Keratinocyte (primary cell): ENCODE results near the gene POPDC2. TPM values are rescaled to one million over a fixed set of nuclear protein-coding genes. Genes with fewer than 3 reads are reported as not detected.
A peak's percentile ranks its signal among the peaks of the same experiment; 100 is the strongest.

Experiments used
- DNase-seq: peaks from one replicate; pipeline ENCODE4 v3.0.0-alpha.2; 2011; ENCODE audit warnings: low read depth, missing footprints, low spot score
- FAIRE-seq: peaks from 2 replicates; lab custom pipeline; 2011; peaks lifted over from hg19 to GRCh38; lab: Jason Lieb, UNC
- H2AFZ ChIP-seq: 2 replicates; pipeline ENCODE4 v1.6.0; 2012; ENCODE audit warnings: low read length, control low read depth, inconsistent platforms; ENCODE audit not compliant: control insufficient read depth
- H3K27ac ChIP-seq: 2 replicates; pipeline ENCODE4 v1.5.1; 2011; ENCODE audit warnings: low read length; ENCODE audit not compliant: control insufficient read depth, insufficient read depth
- H3K27me3 ChIP-seq: 3 replicates; pipeline ENCODE4 v1.6.0; 2011; ENCODE audit warnings: low read length; ENCODE audit not compliant: control insufficient read depth, insufficient read depth; ENCODE audit errors: extremely low read depth
- H3K36me3 ChIP-seq, 2 experiments: 2 replicates in 1 of 2; 3 replicates in 1 of 2; pipeline ENCODE4 v1.5.1; 2011; ENCODE audit warnings: low read length in 2 of 2, mild to moderate bottlenecking in 1 of 2; ENCODE audit not compliant: control insufficient read depth in 2 of 2, insufficient read depth in 2 of 2; ENCODE audit errors: extremely low read depth in 1 of 2
- H3K4me1 ChIP-seq: 3 replicates; pipeline ENCODE4 v1.5.1; 2011; ENCODE audit warnings: low read length; ENCODE audit not compliant: control insufficient read depth, insufficient read depth; ENCODE audit errors: extremely low read depth
- H3K4me2 ChIP-seq: 3 replicates; pipeline ENCODE4 v1.6.0; 2011; ENCODE audit warnings: low read depth, low read length; ENCODE audit not compliant: control insufficient read depth, insufficient read depth; ENCODE audit errors: extremely low read depth
- H3K4me3 ChIP-seq, 3 experiments: fragments of 200-600 bp in 1 of 3; sonication (generic) in 1 of 3; 2 replicates in 2 of 3; 3 replicates in 1 of 3; pipeline ENCODE4 v1.5.1; 2011 to 2016; ENCODE audit warnings: low read length in 3 of 3, mild to moderate bottlenecking in 3 of 3, control low read depth in 2 of 3, inconsistent platforms in 1 of 3, low read depth in 1 of 3, mixed read lengths in 1 of 3, mixed run types in 1 of 3, moderate library complexity in 1 of 3; ENCODE audit not compliant: control insufficient read depth in 2 of 3, insufficient read depth in 2 of 3; ENCODE audit errors: extremely low read depth in 1 of 3
- H3K79me2 ChIP-seq: 2 replicates; pipeline ENCODE4 v1.6.0; 2012; ENCODE audit warnings: low read length; ENCODE audit not compliant: control insufficient read depth, insufficient read depth
- H3K9ac ChIP-seq: 3 replicates; pipeline ENCODE4 v1.6.0; 2011; ENCODE audit warnings: low read length; ENCODE audit not compliant: control insufficient read depth, insufficient read depth; ENCODE audit errors: extremely low read depth
- H3K9me1 ChIP-seq: 3 replicates; pipeline ENCODE4 v1.6.0; 2011; ENCODE audit warnings: low read length; ENCODE audit not compliant: control insufficient read depth, insufficient read depth; ENCODE audit errors: extremely low read depth
- H3K9me3 ChIP-seq: 2 replicates; pipeline ENCODE4 v1.5.1; 2012; ENCODE audit warnings: low read depth, low read length; ENCODE audit not compliant: control insufficient read depth
- H4K20me1 ChIP-seq: 3 replicates; pipeline ENCODE4 v1.6.0; 2011; ENCODE audit warnings: low read length; ENCODE audit not compliant: control insufficient read depth, insufficient read depth; ENCODE audit errors: extremely low read depth
- CTCF ChIP-seq, 3 experiments: IDR thresholded peaks in 1 of 3; conservative IDR thresholded peaks in 1 of 3; optimal IDR thresholded peaks in 1 of 3; 2 replicates in 2 of 3; 3 replicates in 1 of 3; pipeline versions ENCODE3 to v1.5.1; 2011; ENCODE audit warnings: low read length in 3 of 3, mild to moderate bottlenecking in 3 of 3, moderate library complexity in 2 of 3, control low read depth in 1 of 3, inconsistent platforms in 1 of 3; ENCODE audit not compliant: insufficient read depth in 2 of 3; ENCODE audit errors: extremely low read depth in 1 of 3
- EZH2 ChIP-seq: IDR thresholded peaks from one replicate; pipeline ENCODE4 v1.6.1; 2012; ENCODE audit warnings: inconsistent platforms, mild to moderate bottlenecking, low read length, moderate library complexity
- dilution Hi-C: fragments of 300-500 bp; cut with MboI; formaldehyde crosslinking; loops from one replicate; pipeline ENCODE4 v1.7.0; 2020; ENCODE audit warnings: low sequenced_read_pairs; ENCODE audit not compliant: extremely low pct_ligation_motif_present
- polyA plus RNA-seq, 5 experiments: library from polyadenylated mRNA; depleted of rRNA in 3 of 5; stranded (reverse) in 3 of 5; stranded (forward) in 1 of 5; unstranded in 1 of 5; fragments of >200 nt; gene quantifications; 1 replicate in 1 of 5; 2 replicates in 3 of 5; 3 replicates in 1 of 5; pipeline versions ENCODE4 v1.2.1 to v1.2.3, GENCODE V29; 2011 to 2012; ENCODE audit warnings: missing spikeins in 2 of 5, low read depth in 1 of 5, low replicate concordance in 1 of 5

The POPDC2 gene
- polyA plus RNA-seq, 1 donor (not counting 4 experiments of a cell fraction or from before 2014, with no cell fraction given) = 0.87 TPM

- TF ChIP-seq CTCF (optimal IDR thresholded peaks at IDR 0.05 in 1 of 3, IDR thresholded peaks at IDR 0.05 in 1 of 3, conservative IDR thresholded peaks at IDR 0.05 in 1 of 3; ENCODE audit: extremely low read depth in 1 of 3, insufficient read depth in 2 of 3, low read length in 3 of 3) = peak in 1 of 3 experiments; percentile 16
- TF ChIP-seq EZH2 = no peak
These were observed 24.7 kb downstream of the POPDC2 start for GRCh38 chr3:119635719-119636118.

GRCh38 chr3:119632829-119633228 lies 27.6 kb downstream of the POPDC2 start:
- H3K4me1 ChIP-seq = peaks cover 9% of the 10 kb centered on the region
- H3K9ac ChIP-seq = no peak overlapping the region
- no peak overlapping the region for H3K27ac ChIP-seq
- peaks cover 2% of the 10 kb centered on the region for H3K27me3 ChIP-seq
- H3K9me3 ChIP-seq = no peaks in the 10 kb centered on the region
- H4K20me1 ChIP-seq = no peaks in the 10 kb centered on the region
- FAIRE-seq = no peak
- H3K36me3 ChIP-seq = no peaks in the 10 kb centered on the region
- no peaks in the 10 kb centered on the region for H3K79me2 ChIP-seq
- dilution Hi-C loops = no loop called here
- TF ChIP-seq EZH2 = no peak
- no peak for TF ChIP-seq CTCF (optimal IDR thresholded peaks at IDR 0.05 in 1 of 3, IDR thresholded peaks at IDR 0.05 in 1 of 3, conservative IDR thresholded peaks at IDR 0.05 in 1 of 3; ENCODE audit: extremely low read depth in 1 of 3, insufficient read depth in 2 of 3, low read length in 3 of 3)
- H3K9me1 ChIP-seq = no peaks in the 10 kb centered on the region
- no peak overlapping the region for H2AFZ ChIP-seq
- no peak overlapping the region for H3K4me3 ChIP-seq
- H3K4me2 ChIP-seq = no peak overlapping the region
- DNase-seq = no peak

More at GRCh38 chr3:119635719-119636118, 24.7 kb downstream of the POPDC2 start:
- no peaks in the 10 kb centered on the region for H3K36me3 ChIP-seq
- no peaks in the 10 kb centered on the region for H3K79me2 ChIP-seq
- H4K20me1 ChIP-seq = no peaks in the 10 kb centered on the region
- H3K9me1 ChIP-seq = no peaks in the 10 kb centered on the region
- DNase-seq (no peak), FAIRE-seq (no peak)
- H3K4me2 ChIP-seq = no peak overlapping the region
- H3K9me3 ChIP-seq = no peaks in the 10 kb centered on the region
- no peak overlapping the region for H3K27ac ChIP-seq
- H3K9ac ChIP-seq = no peak overlapping the region
- no peak overlapping the region for H3K4me3 ChIP-seq
- H3K27me3 ChIP-seq = no peaks in the 10 kb centered on the region
- dilution Hi-C loops = no loop called here
- no peak overlapping the region for H2AFZ ChIP-seq
- peaks cover 24% of the 10 kb centered on the region for H3K4me1 ChIP-seq
